ENCODE results near the gene PAPPA. TPM values are rescaled to one million over a fixed set of nuclear protein-coding genes. Genes with fewer than 3 reads are reported as not detected.

The PAPPA gene
- total RNA-seq, 4 donors from 2014 or later = 0.53 to 2.3 (median 1.4) TPM

GRCh38 chr9:116383133-116383532 is 229.5 kb downstream of the PAPPA start:
- DNase-seq (ENCODE audit: low spot score in 2 of 2) = no peak
- H3K27me3 ChIP-seq = no peaks in the 10 kb centered on the region
- WGBS = 84% methylated on average over 5 of the region's 5 CpGs
- no peaks in the 10 kb centered on the region for H3K36me3 ChIP-seq
- TF ChIP-seq POLR2A (IDR thresholded peaks at IDR 0.05) (no peak), CTCF (IDR thresholded peaks at IDR 0.05) (no peak), POLR2AphosphoS5 (IDR thresholded peaks at IDR 0.05) (no peak), EP300 (IDR thresholded peaks at IDR 0.05) (no peak)
- H3K9me3 ChIP-seq = no peaks in the 10 kb centered on the region
- no peaks in the 10 kb centered on the region for H3K4me1 ChIP-seq
- H3K27ac ChIP-seq = no peak overlapping the region
- no peak overlapping the region for H3K4me3 ChIP-seq

- no peak overlapping the region for H3K27ac ChIP-seq
- 80% methylated on average over 4 of the region's 4 CpGs for WGBS
- H3K9me3 ChIP-seq = no peaks in the 10 kb centered on the region
- H3K27me3 ChIP-seq = no peaks in the 10 kb centered on the region
- TF ChIP-seq POLR2A (IDR thresholded peaks at IDR 0.05) = no peak
- no peak for TF ChIP-seq POLR2AphosphoS5 (IDR thresholded peaks at IDR 0.05)
- TF ChIP-seq CTCF (IDR thresholded peaks at IDR 0.05) = no peak
- TF ChIP-seq EP300 (IDR thresholded peaks at IDR 0.05) = no peak
- H3K4me3 ChIP-seq = no peak overlapping the region
- H3K36me3 ChIP-seq = no peaks in the 10 kb centered on the region
- no peak for DNase-seq (ENCODE audit: low spot score in 2 of 2)
- no peaks in the 10 kb centered on the region for H3K4me1 ChIP-seq
Observed at GRCh38 chr9:116383936-116384335, 230.3 kb downstream of the PAPPA start.

- Histone ChIP-seq H3K4me1 (no peaks in the 10 kb centered on the region), H3K4me3 (no peak overlapping the region), H3K36me3 (no peaks in the 10 kb centered on the region), H3K27ac (no peak overlapping the region), H3K27me3 (no peaks in the 10 kb centered on the region), H3K9me3 (no peaks in the 10 kb centered on the region)
- DNase-seq (ENCODE audit: low spot score in 2 of 2) = no peak
- TF ChIP-seq POLR2A (IDR thresholded peaks at IDR 0.05) = no peak
- no peak for TF ChIP-seq POLR2AphosphoS5 (IDR thresholded peaks at IDR 0.05)
- TF ChIP-seq EP300 (IDR thresholded peaks at IDR 0.05) = no peak
- no peak for TF ChIP-seq CTCF (IDR thresholded peaks at IDR 0.05)
- 74% methylated on average over 6 of the region's 6 CpGs for WGBS
Observed at GRCh38 chr9:116387934-116388698, 234.5 kb downstream of the PAPPA start.

- Histone ChIP-seq H3K27ac (no peak overlapping the region), H3K4me3 (no peak overlapping the region), H3K36me3 (no peaks in the 10 kb centered on the region), H3K27me3 (no peaks in the 10 kb centered on the region), H3K4me1 (no peaks in the 10 kb centered on the region), H3K9me3 (no peaks in the 10 kb centered on the region)
- TF ChIP-seq POLR2A (IDR thresholded peaks at IDR 0.05) (no peak), CTCF (IDR thresholded peaks at IDR 0.05) (no peak), EP300 (IDR thresholded peaks at IDR 0.05) (no peak), POLR2AphosphoS5 (IDR thresholded peaks at IDR 0.05) (no peak)
- DNase-seq (ENCODE audit: low spot score in 2 of 2) = no peak
- 87% methylated on average over 1 of the region's 1 CpG for WGBS
Observed at GRCh38 chr9:116389541-116390302, 236.1 kb downstream of the PAPPA start.

Data from suprapubic skin (tissue), 4 donors.